Ureter (tissue), 1 donor: Measurements from ENCODE around the gene CHTOP. TPM values are rescaled to one million over a fixed set of nuclear protein-coding genes. Genes with fewer than 3 reads are reported as not detected.
"Not testable (repeated sequence)": the region's sequence is repeated elsewhere in the genome, so short reads cannot be mapped to it uniquely, and the experiment has no call there.

ENCODE experiments used
- DNase-seq: peaks from one replicate; pipeline ENCODE4 v3.0.0-alpha.2; 2020; ENCODE audit warnings: low spot score
- total RNA-seq: library from RNA; stranded (reverse); gene quantifications from one replicate; pipeline ENCODE4 v1.2.4, GENCODE V29; 2023
- donor health status: DM: yes; HTN: yes; CAD: no.

Gene CHTOP
- total RNA-seq, 1 donor from 2014 or later = 91.7 TPM

DNA sequence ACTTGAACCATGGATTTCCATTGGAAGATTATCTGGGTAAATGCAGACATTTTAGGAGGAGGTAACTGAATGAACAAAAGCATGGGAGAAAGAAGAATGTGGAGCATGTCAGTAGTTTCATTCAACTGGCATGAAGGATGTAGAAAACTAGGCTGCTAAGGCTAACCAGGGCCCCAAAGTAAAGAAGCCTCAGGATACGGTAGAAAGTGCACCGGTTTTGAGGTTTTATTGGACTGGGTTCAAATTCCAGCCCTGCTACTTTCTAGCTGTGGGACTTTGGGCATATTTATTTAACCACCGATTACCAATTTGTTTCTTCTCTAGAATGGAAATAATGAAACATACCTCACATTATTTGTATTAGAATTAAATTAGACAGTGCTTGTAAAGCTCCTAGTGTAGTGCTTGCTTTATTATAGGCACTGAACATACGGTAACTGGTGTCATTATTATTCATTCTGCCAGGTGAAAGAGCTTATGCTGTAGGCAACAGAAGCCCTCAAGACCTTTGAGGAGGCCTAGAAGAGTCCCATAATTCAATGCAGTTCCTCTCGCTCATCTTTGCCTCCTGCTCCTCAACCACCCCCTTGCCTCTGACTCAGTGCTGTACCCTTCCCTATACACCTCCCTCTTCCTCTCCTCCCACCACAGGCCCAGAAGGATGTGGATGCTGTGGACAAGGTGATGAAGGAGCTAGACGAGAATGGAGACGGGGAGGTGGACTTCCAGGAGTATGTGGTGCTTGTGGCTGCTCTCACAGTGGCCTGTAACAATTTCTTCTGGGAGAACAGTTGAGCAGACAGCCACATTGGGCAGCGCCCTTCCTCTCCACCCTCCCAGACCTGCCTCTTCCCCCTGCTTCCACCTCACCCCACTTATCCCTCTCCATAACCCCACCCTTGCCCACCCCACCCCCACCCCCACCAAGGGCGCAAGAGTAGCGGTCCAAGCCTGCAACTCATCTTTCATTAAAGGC, 2.5 kb upstream of the CHTOP start:
- no peak for DNase-seq

DNA sequence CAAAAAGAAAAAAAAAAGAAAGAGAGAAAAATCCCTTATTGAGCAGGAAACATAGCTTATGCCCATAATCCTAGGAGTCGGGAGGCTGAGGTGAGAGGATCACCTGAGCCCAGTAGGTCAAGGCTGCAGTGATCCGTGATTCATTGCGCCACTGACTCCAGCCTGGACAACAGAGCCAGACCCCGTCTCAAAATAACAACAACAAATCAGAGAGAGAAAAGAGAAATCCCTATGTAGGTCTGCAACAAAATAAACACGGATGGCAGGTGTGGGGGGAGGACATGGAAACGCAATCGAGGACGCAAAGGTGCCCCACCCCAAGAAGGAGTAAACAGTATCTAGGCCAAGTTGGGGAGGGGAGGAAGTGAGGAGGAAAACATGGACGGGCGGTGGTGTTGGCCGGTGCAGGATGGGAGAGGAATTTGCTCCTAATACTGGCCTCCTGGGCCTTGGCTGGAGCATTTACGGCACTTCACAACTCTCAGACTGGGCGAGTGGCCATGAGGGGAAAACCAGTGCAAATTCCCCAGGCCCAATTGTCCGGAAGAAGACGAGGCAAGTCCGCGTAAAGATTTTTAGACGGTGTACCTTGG, 609 bp upstream of the CHTOP start:
- no peak for DNase-seq

DNA sequence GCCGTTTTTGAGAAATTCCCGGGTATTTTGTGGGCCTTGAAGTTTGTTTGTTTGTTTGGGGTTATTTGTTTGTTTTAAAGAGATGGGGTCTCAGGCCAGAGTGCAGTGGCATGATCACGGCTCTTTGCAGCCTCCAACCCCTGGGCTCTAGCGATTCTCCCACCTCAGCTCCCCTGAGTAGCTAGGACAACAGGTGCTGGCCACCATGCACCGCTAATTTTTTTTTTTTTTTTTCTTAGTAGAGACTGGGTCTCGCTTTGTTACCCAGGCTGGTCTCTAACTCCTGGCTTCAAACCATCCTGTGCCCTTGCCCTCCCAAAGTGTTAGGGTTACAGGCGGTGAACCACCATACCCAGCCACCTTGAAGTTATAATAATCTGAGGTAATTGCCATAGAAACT, 2.0 kb downstream of the CHTOP start:
- no peak for DNase-seq

DNA sequence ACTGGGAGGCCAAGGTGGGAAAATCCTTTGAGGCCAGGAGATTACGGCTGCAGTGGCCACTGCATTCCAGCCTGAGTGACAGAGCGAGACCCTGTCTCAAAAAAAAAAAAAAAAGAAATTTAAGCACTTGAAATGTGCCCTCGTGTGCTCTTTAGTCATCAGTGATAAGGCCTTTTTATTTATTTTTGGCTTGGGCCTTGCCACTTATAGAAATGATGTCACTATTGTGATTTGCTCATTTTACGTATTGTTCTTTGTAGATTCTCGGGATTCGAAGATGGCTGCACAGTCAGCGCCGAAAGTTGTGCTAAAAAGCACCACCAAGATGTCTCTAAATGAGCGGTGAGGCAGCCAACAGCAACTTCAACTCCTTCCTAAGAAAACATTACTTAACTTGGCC, 2.4 kb downstream of the CHTOP start:
- no peak for DNase-seq

DNA sequence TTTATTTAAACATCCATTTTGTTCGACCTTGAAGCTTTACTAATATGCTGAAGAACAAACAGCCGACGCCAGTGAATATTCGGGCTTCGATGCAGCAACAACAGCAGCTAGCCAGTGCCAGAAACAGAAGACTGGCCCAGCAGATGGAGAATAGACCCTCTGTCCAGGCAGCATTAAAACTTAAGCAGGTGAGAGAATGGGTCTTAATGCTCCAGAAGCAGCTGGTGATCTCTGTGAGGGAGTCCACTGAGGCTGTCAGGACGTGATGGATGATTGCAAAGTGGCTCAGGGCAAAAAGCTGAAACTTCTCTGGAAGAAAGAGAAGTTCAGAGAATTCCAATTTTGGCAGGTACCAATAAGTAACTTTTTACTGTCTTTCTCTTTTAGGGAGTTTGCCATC, 4.4 kb downstream of the CHTOP start:
- DNase-seq = no peak

DNA sequence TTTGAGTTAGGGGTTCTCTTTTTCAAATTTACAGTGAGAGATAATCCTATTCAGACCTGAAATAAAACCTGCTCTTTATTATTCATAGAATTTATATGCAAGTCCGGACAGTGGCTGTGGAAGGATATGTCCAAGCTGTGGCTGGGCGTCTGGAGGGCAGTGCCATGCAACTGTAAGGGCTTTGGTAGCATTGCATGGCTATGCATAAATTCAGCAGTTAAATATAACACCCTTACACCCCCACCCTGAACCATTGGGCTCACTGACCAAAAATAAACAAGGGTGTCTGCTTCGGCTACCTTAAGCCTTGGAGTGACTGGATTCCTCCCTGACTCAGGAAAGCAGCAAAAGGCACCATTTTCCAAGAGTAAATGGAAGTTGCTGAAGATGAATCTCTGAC, 5.4 kb downstream of the CHTOP start:
- DNase-seq = no peak

DNA sequence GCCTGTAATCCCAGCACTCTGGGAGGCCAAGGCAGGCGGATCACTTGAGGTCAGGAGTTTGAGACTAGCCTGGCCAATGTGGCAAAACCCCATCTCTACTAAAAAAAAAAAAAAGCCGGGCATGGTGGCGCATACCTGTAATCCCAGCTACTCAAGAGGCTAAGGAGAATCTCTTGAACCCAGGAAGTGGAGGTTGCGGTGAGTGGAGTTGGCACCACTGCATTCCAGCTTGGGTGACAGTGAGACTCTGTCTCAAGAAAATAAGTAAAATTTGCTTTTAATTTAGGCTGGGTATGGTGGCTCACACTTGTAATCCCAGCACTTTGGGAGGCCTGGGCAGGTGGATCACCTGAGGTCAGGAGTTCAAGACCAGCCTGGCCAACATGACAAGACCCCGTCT, 6.3 kb downstream of the CHTOP start:
- DNase-seq = not testable (repeated sequence)

DNA sequence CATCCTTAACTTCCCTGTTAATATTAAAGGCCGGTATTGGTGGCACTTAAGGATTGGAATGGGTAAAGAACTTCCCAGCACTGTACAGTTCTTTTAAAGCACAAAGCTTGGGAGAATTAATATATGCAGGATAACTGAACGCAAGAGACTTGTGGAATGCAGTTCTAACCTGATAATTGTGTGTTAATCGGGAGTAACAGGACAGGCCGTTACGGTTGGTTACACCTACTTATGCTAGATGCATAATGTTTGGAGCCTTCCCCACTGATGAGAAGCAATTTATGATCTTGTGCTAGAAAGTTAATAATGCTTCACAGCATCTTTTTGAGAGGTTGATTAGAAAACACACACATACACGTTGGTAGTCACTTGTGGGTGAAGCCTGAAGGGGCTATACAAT, 7.0 kb downstream of the CHTOP start:
- no peak for DNase-seq

DNA sequence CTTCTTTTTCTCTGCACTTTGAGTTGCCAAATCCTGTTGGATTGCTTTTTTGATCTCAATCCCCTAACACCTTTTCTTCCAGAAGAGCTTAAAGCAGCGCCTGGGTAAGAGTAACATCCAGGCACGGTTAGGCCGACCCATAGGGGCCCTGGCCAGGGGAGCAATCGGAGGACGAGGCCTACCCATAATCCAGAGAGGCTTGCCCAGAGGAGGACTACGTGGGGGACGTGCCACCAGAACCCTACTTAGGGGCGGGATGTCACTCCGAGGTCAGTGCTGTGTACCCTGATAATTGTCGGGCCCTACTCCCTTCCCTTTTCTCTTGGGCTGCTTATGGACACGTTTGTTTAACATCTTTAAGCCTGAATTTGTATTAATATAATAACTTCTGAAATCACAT, 8.3 kb downstream of the CHTOP start:
- DNase-seq = no peak

DNA sequence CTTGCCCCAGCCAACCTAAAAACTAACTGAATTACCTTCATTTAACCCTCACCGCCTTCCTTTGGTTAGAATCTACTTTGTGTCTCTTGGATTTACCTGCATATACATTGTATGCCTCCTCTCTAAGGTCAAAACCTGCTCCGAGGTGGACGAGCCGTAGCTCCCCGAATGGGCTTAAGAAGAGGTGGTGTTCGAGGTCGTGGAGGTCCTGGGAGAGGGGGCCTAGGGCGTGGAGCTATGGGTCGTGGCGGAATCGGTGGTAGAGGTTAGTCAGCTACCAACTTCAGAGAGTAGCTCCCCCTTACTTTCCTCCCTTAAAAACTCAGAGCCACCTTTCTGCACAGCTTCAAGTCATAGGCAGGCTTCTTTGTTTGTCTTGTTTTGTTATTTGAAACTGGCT, 9.2 kb downstream of the CHTOP start:
- no peak for DNase-seq

DNA sequence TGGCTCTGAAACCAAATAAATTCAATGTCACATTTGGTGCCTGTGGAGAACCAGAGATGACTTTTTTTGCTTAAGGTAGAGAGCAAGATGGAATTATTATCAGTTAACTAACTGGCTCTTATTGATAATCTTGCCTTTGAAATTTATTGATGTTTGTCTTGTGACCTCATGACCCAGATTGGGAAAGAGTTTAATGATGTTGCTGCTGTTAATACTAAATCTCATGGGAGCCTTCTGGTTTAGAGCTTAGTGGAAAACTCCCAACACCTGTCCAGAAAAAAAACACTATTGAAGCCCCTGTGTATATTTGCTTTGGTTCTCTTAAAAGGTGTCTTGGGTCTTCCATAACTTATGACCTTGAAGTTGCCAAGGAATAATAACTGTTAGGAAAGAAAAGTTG, 9.9 kb downstream of the CHTOP start:
- no peak for DNase-seq

DNA sequence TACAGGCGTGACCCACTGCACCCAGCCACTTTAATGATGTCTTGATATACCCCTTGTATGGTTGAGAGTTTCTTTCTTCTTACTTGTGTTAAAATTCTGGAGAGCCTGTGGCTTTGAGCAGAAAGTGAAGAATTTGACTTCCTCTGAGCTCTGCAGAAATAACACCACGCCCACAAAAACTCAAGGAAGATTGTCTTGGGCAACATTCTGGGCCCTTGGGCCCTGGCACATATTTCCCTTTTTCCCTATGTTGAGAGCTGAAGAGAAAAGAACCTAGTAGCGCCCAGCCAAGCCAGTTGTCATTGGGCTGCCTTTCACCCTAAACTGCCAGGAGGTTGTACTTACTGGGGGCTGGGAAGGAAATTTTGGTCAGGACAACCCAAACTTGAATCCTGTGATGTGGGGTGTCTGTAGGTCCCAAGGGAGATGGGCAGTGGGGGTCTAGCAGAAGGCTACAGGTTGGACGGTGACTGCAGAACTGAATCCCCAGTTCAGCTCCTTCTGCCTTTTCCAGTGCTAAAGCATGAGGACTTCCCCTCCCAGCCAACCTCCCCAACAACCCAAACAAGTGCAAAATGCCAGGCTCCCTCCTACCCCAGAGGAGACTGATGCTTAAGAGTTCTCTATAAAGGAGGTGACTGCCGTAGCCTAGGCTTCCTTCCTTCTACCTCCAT, 12.9 kb downstream of the CHTOP start:
- no peak for DNase-seq

DNA sequence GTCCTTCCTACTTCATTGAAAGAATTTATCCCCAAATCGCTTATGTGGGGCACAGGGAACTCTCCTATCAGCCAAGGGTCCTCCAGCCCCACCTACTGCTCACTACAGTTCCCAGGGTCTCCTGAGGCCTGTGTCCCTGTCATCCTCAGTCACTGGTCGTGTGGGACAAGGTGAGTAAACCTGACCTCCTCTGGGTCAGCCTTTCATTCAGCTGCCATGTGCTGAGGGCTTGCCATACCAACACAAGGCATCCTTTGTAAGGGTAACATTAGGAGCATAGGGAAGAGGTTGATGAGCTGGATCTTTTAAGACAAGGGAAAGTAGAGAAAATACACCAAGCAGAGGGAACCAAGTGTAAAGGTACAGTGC, 13.5 kb downstream of the CHTOP start:
- DNase-seq = no peak

DNA sequence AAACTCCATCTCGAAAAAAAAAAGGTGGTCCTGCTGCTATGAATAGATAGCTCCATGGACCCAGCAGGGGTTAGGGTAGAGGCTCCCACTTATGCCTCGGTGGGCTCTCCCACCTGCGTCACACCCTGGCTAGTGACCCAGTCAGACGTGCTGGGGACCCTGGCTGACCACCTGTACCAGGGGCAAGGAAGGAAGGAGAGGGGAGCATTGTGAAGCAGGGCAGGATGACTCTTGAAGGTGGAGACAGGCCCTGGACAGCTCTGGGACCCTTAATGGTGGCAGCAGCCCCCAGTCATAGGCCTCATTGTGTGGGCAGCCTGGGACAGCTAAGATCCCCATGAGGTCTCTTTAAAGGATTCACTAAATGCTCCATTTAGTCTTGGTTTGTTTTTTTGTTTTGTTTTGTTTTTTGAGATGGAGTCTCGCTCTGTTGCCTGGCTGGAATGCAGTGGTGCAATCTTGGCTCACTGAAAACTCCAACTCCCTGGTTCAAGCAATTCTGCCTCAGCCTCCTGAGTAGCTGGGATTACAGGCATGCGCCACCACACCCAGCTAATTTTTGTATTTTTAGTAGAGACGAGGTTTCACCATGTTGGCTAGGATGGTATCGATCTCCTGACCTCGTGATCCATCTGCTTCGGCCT, 14.3 kb downstream of the CHTOP start:
- DNase-seq = no peak

DNA sequence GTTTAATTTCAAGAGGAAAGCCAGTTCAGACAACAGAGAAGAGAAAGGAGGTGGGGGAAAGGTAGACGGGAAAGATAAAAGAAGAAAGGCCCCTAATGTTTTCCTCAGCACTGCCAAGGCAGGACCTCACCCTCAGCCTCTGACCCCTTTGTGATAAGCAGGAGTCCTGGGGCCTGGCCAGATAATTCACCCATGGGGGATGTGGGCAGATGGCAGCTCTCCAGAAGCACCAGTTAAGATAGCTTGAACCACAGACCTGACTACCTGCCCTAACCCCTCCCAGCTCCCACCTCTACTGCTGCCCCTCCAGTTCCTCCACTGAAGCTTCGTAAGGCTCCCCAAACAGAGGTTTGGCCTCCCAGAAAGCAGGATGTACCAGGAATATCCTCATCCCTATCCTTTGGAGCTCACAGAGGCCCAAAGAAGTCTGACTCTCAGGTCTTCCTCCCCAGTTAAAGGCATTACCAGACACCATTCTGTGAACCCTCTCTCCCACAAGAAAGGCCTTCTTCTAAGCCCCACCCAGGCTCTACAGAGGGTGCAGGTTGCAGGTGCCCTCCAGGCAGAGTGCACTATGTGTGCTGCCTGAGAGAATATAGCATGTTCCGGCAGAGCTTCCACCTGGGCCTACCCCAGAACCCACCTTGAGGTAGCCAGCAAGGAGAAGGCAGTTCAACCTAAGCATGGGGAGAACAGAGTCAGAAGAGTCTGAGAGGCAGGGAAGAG, 15.4 kb downstream of the CHTOP start:
- no peak for DNase-seq

DNA sequence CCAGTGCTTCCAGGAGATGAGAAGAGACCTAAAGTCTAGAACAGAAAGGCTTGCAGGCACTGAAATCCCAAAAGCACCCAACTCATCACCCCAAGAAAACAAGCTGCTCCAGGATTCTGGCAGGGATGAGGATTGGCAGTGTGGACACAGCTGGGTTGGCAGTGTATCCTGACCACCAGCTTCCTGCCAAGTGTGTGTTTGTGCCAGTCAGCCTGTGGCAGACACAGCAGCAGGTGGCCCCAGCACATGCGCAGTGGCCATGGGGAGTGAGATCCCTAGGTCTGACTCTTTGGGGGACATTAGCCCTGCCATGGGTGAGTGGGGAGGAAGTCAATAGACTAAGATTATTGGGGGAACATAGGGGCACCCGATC, 16.0 kb downstream of the CHTOP start:
- DNase-seq = no peak

DNA sequence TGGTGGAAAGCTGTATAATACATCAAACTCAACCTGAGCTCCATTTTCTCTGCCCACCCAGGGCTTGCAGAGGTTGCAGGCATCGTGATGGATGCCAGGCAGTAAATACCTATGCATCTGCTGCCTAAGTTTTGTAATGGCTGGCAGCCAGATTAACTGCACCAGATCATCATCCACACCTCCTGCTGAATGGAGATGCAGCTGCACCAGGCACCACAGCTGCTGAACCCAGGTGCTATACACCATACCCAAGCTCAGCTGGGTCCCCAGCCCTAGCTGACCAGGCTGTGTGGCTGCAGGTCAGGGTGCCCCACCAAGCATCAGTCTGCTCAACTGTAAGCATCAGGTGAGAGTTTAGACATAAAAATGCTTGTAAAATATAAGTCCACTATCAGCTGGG, 17.9 kb downstream of the CHTOP start:
- DNase-seq = no peak

DNA sequence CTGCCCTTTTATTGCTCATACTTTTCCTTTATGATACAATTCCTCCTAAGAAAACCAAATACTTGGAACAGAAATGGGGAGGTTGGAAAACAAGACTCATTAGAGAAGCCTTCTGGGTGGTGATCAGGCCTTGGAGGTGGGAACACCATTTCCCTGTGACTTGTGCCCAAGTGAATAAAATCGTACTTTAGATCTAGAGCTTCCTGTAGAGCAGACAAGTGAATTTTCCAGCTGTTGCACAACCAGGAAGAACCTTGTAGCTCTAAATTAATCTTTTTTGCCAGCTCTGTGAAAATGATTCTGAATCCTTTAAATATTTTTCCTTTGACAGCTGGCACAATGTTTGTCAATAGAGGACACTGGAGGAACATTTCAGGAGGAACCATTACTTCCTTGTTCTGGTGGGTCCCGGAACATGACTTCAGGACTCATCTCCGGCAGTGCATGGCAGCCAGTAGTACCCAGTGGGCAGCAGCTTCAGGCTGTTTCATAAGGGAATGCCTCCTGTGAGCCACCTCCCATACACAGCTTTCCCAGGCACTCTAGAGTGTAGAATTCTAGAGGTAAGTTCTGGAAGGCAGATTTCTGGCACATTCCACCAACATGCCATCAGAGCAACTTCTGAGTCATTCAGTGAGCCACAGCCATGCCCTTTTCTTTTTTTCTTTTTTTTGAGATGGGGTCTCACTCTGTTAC, 19.1 kb downstream of the CHTOP start:
- DNase-seq = no peak

DNA sequence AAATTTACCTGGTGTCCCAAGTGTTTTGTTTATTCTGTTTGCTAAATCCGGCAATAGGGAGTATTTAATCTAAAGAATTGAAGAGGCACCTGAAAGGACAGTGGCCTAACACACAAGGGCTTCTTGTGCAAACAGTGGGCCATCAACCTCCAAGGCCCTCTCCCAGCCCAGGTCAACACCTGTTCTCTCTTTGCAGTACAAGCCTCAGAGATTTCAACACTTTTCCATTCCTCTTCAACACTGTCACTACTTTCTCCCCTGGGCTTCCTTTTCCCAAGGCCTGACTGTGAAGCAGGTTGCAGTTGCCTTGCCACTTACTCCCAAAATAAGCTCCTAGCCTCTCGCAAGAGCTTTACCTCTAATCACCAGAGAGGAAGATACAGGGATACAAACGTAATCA, 21.5 kb downstream of the CHTOP start:
- DNase-seq = no peak

DNA sequence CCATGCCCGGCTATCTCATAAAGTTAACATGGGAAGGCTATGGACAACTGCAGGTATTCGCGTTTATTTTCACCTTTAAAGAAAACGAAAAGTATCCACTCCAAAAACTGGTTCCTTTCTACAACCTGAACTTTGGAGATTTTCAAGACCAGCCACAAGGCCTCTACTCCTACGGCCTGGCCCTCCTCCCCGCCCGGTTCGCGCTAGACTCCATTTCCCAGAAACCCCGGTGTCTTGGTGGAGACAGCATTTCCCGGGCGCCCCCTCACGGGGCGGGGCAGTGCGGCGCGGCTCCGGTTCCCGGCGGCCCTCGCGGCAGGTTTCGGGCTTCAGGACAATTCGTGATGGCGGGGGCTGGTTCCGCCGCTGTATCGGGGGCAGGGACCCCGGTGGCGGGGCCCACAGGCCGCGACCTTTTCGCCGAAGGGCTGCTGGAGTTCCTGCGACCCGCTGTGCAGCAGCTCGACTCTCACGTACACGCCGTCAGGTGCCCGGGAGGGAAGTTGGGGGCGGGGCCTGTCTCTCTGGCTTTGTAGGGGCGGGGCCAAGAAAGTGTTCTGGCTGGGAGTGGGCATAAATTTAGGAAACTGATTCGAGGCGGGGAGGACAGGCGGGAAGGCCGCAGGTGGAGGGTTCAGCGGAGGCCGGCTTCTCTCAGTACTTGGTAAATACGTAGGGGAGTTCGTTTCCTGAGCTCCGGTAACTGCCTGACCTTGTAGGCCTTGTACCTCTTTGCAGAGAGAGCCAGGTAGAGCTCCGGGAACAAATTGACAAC, 24.7 kb downstream of the CHTOP start, which contains the start of gene SNAPIN:
Gene SNAPIN, plus strand, starts transcription at position 304 of the 775 bp plus-strand sequence. Its CDS starts 41 bp downstream, at position 345.
- peak; percentile 94 for DNase-seq
